ENCODE results near the gene EPHA3.

DNA sequence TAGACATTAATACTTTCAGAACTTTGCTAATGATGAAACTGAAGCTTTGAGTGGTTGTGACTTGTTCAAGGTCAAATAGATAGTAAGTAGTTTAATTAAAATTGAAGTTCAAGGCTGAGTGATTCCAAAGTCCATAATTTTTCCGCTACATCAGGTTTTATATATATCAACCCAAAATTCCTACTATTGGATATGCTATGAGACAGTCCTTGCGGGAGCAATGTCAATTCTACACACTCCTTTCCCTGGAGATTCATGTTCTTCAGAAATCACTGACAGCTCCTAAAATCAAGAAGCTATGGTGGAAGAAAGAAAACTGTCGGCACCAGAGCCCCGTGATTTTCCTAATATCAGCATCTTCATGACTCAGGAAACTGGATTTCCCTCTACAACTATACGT lies 167.6 kb downstream of the EPHA3 start:
- TF ChIP-seq CTCF (IDR thresholded peaks at IDR 0.05) (no peak), POLR2A (IDR thresholded peaks at IDR 0.05) (no peak), POLR2AphosphoS5 (IDR thresholded peaks at IDR 0.05) (no peak)
